GM12872 (cell line): ENCODE data around the gene CHDH.

Experiments
- CTCF ChIP-seq: IDR thresholded peaks from 3 replicates; pipeline ENCODE4 v1.5.1; 2011; ENCODE audit warnings: low read depth, mild to moderate bottlenecking, low read length, moderate library complexity; ENCODE audit not compliant: insufficient read depth

The CHDH gene

DNA sequence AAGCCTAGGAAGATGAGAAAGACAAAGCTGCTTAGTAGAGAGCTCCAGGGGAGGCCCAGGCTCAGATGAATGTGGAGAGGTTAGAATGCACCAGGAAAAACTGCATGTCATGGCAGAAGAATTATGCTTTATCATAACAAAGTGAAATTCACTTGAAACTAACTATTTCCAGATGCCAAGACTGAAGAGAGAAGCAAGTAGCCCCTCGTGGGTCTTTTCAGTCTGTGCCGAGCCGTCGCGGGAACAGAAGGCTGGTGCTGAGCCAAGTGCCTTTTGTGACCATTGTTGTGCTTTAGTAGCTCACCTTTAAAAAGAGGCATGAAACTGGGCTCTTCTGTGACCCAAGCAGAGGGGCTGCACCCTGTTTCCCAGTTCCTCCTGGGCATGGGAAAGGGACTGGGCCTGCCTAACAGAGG lies 73.2 kb downstream of the CHDH start:
- TF ChIP-seq CTCF: no peak

GRCh38 chr3:53772562-53772961 lies 73.7 kb downstream of the CHDH start:
- TF ChIP-seq CTCF: no peak

DNA sequence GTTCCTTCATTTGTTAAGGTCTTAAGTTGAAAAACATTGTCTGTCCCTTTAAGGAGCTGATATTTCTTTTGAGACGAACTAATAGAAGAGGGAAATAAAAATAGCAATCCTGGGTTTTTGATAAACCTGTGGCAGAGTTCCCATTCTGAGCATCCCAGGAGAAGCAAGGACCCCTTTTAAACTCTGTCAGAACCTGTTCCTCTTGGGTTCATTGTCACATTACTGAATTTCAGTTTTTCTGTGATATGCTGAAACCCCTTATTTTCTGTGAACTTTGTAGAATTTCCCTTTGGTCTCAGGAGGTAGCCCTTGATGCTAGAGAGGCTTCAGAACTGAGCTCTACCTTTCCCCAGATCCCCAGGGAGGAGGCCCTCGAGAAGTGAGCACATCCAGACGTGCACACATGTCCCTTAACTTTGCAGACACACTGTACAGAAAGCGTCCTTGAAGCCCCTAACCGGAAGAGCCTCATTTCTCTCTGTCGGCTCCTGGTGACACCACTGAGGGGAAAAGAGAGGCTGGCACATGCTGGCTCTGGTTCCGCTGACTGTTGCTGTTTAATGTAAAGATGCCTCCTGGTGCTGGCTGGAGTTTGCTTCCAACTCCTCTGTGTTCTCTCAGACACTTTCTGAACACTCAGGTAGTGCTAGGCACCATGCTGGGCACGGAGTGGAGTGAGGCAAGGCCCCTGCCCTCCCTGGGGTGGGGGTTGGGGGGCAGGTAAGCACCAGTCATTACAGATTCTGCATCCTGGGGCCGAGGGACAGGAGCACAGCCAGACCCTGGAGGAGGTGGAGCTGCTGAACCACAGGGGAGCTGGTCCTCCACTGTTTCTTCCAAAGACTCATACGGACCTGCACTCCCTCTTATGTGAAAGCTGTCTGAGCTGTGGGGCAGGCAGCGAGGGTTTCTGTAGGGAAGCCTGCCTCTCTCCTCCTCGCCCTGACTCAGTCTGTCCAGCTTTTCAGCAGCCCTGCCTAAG lies 77.5 kb downstream of the CHDH start:
- TF ChIP-seq CTCF: no peak

GRCh38 chr3:53766706-53767105 lies 79.5 kb downstream of the CHDH start:
- TF ChIP-seq CTCF: no peak

GRCh38 chr3:53765753-53766152 lies 80.5 kb downstream of the CHDH start:
- no peak for TF ChIP-seq CTCF

GRCh38 chr3:53764026-53764775 lies 82.0 kb downstream of the CHDH start:
- TF ChIP-seq CTCF: no peak

DNA sequence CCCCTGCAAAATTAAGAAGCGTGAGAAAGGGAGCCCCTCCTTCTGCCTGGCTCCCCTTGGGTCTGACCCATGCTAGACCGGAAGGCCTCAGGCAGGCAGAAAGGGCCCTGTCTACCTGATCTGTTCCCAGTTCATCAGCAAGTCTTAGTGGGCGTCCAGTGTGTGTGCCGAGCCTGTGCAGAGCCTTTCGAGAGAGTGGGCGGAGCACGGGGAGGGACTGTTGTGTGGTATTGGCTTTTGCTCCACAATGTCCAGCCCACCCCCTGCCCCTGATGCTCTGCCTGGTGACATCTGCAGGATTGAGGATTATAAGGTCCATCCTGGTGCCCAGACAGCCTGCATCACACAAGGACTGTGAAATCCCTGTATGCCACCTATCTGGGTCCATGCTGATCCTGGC lies 82.9 kb downstream of the CHDH start:
- no peak for TF ChIP-seq CTCF
